Suprapubic skin (tissue), 4 donors: ENCODE results near the gene ZNF598. TPM values are rescaled to one million over a fixed set of nuclear protein-coding genes. Genes with fewer than 3 reads are reported as not detected.

ENCODE experiments used
- DNase-seq, 2 donors: peaks; one replicate each; pipeline ENCODE4 v3.0.0-alpha.2; 2019; ENCODE audit warnings: low spot score in 2 of 2
- H3K27ac ChIP-seq: fragments of 200-600 bp; sonication (generic); one replicate; pipeline ENCODE4 v1.5.1; 2019
- H3K27me3 ChIP-seq: fragments of 200-600 bp; sonication (generic); one replicate; pipeline ENCODE4 v1.5.1; 2019
- H3K36me3 ChIP-seq: fragments of 200-600 bp; sonication (generic); one replicate; pipeline ENCODE4 v1.5.1; 2019
- H3K4me1 ChIP-seq: fragments of 200-600 bp; sonication (generic); one replicate; pipeline ENCODE4 v1.5.1; 2019
- H3K4me3 ChIP-seq: fragments of 200-600 bp; sonication (generic); one replicate; pipeline ENCODE4 v1.5.1; 2019; ENCODE audit warnings: mild to moderate bottlenecking
- H3K9me3 ChIP-seq: fragments of 200-600 bp; sonication (generic); one replicate; pipeline ENCODE4 v1.5.1; 2019
- CTCF ChIP-seq, 2 donors: fragments of 200-600 bp in 1 of 2; fragments of 450-650 bp in 1 of 2; sonication (generic) in 1 of 2; IDR thresholded peaks; one replicate each; pipeline ENCODE4 v1.5.1; 2016 to 2019; ENCODE audit warnings: antibody characterized with exemption in 2 of 2, mild to moderate bottlenecking in 1 of 2, moderate library complexity in 1 of 2
- EP300 ChIP-seq: sonication (generic); formaldehyde crosslinking; IDR thresholded peaks from one replicate; pipeline ENCODE4 v1.6.1; 2017; ENCODE audit warnings: antibody characterized with exemption
- POLR2A ChIP-seq, 2 donors: fragments of 450-650 bp; IDR thresholded peaks; one replicate each; pipeline ENCODE4 v1.6.1; 2017; ENCODE audit warnings: antibody characterized with exemption in 2 of 2, mild to moderate bottlenecking in 2 of 2, moderate library complexity in 2 of 2
- POLR2AphosphoS5 ChIP-seq, 3 donors: sonication (generic); formaldehyde crosslinking; IDR thresholded peaks; one replicate each; pipeline ENCODE4 v1.6.1; 2017; ENCODE audit warnings: antibody characterized with exemption in 3 of 3
- WGBS: methylation state at CpG from one replicate; pipeline ENCODE4 v1.1.5; 2018; 5-methylcytosine and 5-hydroxymethylcytosine counted together
- total RNA-seq, 4 donors: library from RNA; depleted of rRNA; stranded (reverse); fragments of >200 nt; gene quantifications; one replicate each; pipeline ENCODE4 v1.1.0, GENCODE V29; 2016

Gene ZNF598
- total RNA-seq, 4 donors from 2014 or later, result 69.4 to 103 (median 84.0) TPM

- H3K27me3 ChIP-seq, result no peaks in the 10 kb centered on the region
- no peak for DNase-seq
- WGBS, result 46% methylated on average over 3 of the region's 11 CpGs
- peaks cover 56% of the 10 kb centered on the region for H3K4me1 ChIP-seq
- no peak overlapping the region for H3K4me3 ChIP-seq
- H3K9me3 ChIP-seq, result no peaks in the 10 kb centered on the region
- H3K27ac ChIP-seq, result peak overlapping the region; percentile 1
- no peaks in the 10 kb centered on the region for H3K36me3 ChIP-seq
- TF ChIP-seq CTCF (IDR thresholded peaks at IDR 0.05) (no peak), EP300 (no peak), POLR2A (IDR thresholded peaks at IDR 0.05) (no peak), POLR2AphosphoS5 (IDR thresholded peaks at IDR 0.05) (no peak)
Observed at GRCh38 chr16:2031081-2031577, 21.5 kb upstream of the ZNF598 start.

- H3K27me3 ChIP-seq, result no peaks in the 10 kb centered on the region
- no peaks in the 10 kb centered on the region for H3K36me3 ChIP-seq
- H3K4me3 ChIP-seq, result peak overlapping the region; percentile 75
- DNase-seq, result no peak
- 85% methylated on average over 9 of the region's 11 CpGs for WGBS
- H3K4me1 ChIP-seq, result peaks cover 48% of the 10 kb centered on the region
- H3K9me3 ChIP-seq, result no peaks in the 10 kb centered on the region
- no peak for TF ChIP-seq POLR2AphosphoS5 (IDR thresholded peaks at IDR 0.05)
- no peak for TF ChIP-seq CTCF (IDR thresholded peaks at IDR 0.05)
- no peak for TF ChIP-seq POLR2A (IDR thresholded peaks at IDR 0.05)
- no peak for TF ChIP-seq EP300
- H3K27ac ChIP-seq, result no peak overlapping the region
Observed at GRCh38 chr16:2030036-2030435, 20.4 kb upstream of the ZNF598 start.

- H3K27me3 ChIP-seq, result no peaks in the 10 kb centered on the region
- no peaks in the 10 kb centered on the region for H3K9me3 ChIP-seq
- H3K4me1 ChIP-seq, result peaks cover 43% of the 10 kb centered on the region
- DNase-seq, result peak in 1 of 2 donors; percentile 68
- no peaks in the 10 kb centered on the region for H3K36me3 ChIP-seq
- H3K4me3 ChIP-seq, result peak overlapping the region; percentile 75
- TF ChIP-seq CTCF (IDR thresholded peaks at IDR 0.05) (no peak), EP300 (no peak), POLR2A (IDR thresholded peaks at IDR 0.05) (no peak), POLR2AphosphoS5 (IDR thresholded peaks at IDR 0.05) (no peak)
- H3K27ac ChIP-seq, result no peak overlapping the region
- WGBS, result 82% methylated on average over 2 of the region's 22 CpGs
Observed at GRCh38 chr16:2029350-2029749, 19.7 kb upstream of the ZNF598 start.

GRCh38 chr16:2028620-2029220 lies 19.1 kb upstream of the ZNF598 start:
- no peaks in the 10 kb centered on the region for H3K9me3 ChIP-seq
- no peak overlapping the region for H3K27ac ChIP-seq
- no peak for TF ChIP-seq CTCF (IDR thresholded peaks at IDR 0.05)
- TF ChIP-seq EP300, result no peak
- TF ChIP-seq POLR2A (IDR thresholded peaks at IDR 0.05), result no peak
- no peak for TF ChIP-seq POLR2AphosphoS5 (IDR thresholded peaks at IDR 0.05)
- H3K4me1 ChIP-seq, result peaks cover 43% of the 10 kb centered on the region
- 99% methylated on average over 9 of the region's 18 CpGs for WGBS
- H3K27me3 ChIP-seq, result no peaks in the 10 kb centered on the region
- H3K36me3 ChIP-seq, result no peaks in the 10 kb centered on the region
- H3K4me3 ChIP-seq, result peak overlapping the region; percentile 75
- no peak for DNase-seq

GRCh38 chr16:2028146-2028545 lies 18.5 kb upstream of the ZNF598 start:
- peak overlapping the region; percentile 75 for H3K4me3 ChIP-seq
- H3K4me1 ChIP-seq, result peaks cover 43% of the 10 kb centered on the region
- WGBS, result 40% methylated on average over 1 of the region's 3 CpGs
- TF ChIP-seq POLR2AphosphoS5 (IDR thresholded peaks at IDR 0.05) (no peak), CTCF (IDR thresholded peaks at IDR 0.05) (no peak), POLR2A (IDR thresholded peaks at IDR 0.05) (no peak), EP300 (no peak)
- no peak for DNase-seq
- no peak overlapping the region for H3K27ac ChIP-seq
- no peaks in the 10 kb centered on the region for H3K27me3 ChIP-seq
- no peaks in the 10 kb centered on the region for H3K9me3 ChIP-seq
- no peaks in the 10 kb centered on the region for H3K36me3 ChIP-seq
